NCI-H2227 (cell line): Measurements from ENCODE around the gene RASGRF2.
A peak's percentile ranks its signal among the peaks of the same experiment; 100 is the strongest.
"Not testable (repeated sequence)": the region's sequence is repeated elsewhere in the genome, so short reads cannot be mapped to it uniquely, and the experiment has no call there.

ENCODE experiments used
- DNase-seq: peaks from one replicate; lab custom pipeline; 2025; ENCODE audit not compliant: unreplicated experiment; lab: John Stamatoyannopoulos, UW

RASGRF2 gene

GRCh38 chr5:81018608-81019007 is 58.4 kb downstream of the RASGRF2 start:
- not testable (repeated sequence) for DNase-seq

DNA sequence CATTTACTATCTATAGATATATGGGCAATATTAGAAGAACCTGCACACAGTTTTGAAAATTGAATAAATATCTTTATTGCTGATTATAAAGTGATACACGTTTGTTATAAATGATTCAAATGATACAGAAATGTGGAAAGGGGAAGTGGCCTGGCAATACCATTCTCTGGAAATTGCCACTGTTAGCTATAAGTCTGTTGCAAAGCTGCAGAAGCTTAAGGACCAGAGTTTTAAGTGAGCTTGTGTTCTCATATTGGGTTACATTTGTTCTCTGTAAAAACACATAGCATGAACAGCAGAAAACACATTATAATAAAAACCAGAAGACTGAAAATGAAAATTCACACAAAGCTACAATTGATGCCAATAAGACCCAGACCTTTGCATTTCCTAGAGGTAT is 59.6 kb downstream of the RASGRF2 start:
- DNase-seq = no peak

GRCh38 chr5:81020478-81021167 is 60.5 kb downstream of the RASGRF2 start:
- no peak for DNase-seq

GRCh38 chr5:81021486-81021885 is 61.3 kb downstream of the RASGRF2 start:
- no peak for DNase-seq

DNA sequence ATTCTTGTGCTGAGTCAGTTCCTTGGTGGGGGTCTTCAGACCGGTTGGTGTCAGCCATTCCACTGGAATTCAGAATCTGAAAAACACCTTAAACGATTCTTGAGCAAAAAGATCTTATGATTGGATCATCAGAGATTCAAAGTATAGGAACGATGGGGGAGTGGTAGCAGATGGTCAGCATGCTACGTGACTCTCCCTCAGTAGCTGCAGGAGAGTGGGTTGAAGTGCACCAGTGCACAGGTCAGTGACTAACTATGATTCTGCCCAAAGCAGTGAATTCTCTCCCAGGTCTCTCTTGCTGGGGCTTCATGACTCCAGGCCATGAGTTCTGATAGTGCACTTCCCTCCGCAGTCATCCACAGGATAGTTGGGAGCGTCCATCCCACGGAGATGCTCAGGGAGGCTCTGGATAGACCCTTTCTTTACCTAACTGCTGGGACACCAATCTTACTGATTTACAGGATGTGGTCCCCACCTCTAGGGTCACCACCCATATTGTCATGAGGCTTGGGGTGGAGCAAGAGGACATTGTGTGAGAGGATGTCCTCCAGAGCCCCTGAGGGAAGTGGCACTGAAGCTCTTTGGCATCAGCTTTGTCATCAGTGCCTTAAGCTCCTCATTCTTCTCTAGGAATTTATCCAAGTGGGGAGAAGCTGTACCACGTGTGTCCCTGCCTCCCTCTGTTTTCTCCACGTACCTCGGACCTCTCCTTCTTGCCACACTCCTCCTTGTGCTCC is 62.0 kb downstream of the RASGRF2 start:
- no peak for DNase-seq

GRCh38 chr5:81022688-81023084 is 62.5 kb downstream of the RASGRF2 start:
- no peak for DNase-seq

GRCh38 chr5:81023261-81023970 is 63.3 kb downstream of the RASGRF2 start:
- peak; percentile 9 for DNase-seq

- DNase-seq = no peak
Observed at GRCh38 chr5:81027481-81028058, 67.4 kb downstream of the RASGRF2 start.

GRCh38 chr5:81028888-81029287 is 68.7 kb downstream of the RASGRF2 start:
- DNase-seq = not testable (repeated sequence)

GRCh38 chr5:81029736-81030135 is 69.6 kb downstream of the RASGRF2 start:
- not testable (repeated sequence) for DNase-seq

DNA sequence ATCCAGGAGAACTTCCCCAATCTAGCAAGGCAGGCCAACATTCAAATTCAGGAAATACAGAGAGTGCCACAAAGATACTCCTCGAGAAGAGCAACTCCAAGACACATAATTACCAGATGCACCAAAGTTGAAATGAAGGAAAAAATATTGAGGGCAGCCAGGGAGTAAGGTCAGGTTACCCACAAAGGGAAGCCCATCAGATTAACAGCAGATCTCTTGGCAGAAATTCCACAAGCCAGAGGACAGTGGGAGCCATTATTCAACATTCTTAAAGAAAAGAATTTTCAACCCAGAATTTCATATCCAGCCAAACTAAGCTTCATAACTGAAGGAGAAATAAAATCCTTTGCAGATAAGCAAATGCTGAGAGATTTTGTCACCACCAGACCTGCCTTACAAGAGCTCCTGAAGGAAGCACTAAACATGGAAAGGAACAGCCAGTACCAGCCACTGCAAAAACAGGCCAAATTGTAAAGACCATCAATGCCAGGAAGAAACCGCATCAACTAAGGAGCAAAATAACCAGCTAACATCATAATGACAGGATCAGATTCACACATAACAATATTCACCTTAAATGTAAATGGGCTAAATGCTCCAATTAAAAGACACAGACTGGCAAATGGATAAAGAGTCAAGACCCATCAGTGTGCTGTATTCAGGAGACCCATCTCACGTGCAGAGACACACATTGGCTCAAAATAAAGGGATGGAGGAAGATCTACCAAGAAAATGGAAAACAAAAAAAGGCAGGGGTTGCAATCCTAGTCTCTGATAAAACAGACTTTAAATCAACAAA is 70.3 kb downstream of the RASGRF2 start:
- not testable (repeated sequence) for DNase-seq

DNA sequence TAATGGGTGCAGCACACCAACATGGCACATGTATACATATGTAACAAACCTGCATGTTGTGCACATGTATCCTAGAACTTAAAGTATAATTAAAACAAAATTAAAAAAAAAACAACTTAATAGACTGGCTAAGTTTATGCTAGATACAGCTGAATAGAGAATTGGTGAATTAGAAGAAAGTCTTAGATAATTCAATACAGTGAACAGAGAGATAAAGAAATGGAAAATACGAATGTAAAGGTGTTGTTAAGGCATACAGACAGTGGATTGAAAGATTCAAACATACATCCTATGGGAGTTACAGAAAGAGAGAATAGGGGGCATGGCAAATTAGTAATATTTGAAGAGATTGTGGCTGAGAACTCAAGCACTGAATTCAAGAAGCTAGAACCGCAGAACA is 75.4 kb downstream of the RASGRF2 start:
- no peak for DNase-seq

DNA sequence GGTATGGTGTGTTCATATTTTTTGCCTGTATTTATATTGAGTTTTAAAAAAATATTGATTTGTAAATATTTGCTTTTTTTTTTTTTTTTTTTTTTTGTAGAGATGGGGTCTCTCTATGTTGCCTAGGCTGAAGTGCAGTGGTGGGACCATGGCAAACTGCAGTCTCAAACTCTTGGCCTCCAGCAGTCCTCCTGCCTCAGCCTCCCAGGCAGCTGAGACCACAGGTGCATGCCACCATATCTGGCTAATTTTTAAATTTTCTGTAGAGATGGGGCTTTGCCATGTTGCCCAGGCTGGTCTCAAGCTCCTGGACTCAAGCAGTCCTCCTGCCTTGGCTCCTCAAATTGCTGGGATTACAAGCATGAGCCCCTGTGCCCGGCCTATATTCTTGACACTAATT is 78.3 kb downstream of the RASGRF2 start:
- DNase-seq = no peak

GRCh38 chr5:81044868-81045267 is 84.7 kb downstream of the RASGRF2 start:
- no peak for DNase-seq

- DNase-seq = no peak
Observed at GRCh38 chr5:81045389-81045807, 85.2 kb downstream of the RASGRF2 start.

DNA sequence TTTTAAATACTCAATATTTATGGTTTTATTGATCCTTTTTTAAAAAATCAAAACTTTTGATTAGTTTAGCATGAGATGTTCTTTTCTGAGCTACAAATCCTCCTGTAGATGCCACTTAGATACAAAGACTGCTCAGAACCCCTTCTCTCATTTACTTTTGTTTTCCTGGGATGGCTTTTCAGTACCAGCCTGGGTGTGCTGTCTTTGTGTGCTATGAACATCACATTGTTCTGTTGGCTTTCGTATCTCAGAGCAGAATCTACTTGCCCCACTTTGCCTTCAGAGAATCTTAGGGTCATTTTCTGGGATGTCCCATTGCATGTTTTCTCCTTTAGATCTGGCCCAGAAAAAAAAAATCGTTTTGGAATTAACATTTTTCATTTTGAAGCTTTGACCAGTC is 85.9 kb downstream of the RASGRF2 start:
- no peak for DNase-seq

DNA sequence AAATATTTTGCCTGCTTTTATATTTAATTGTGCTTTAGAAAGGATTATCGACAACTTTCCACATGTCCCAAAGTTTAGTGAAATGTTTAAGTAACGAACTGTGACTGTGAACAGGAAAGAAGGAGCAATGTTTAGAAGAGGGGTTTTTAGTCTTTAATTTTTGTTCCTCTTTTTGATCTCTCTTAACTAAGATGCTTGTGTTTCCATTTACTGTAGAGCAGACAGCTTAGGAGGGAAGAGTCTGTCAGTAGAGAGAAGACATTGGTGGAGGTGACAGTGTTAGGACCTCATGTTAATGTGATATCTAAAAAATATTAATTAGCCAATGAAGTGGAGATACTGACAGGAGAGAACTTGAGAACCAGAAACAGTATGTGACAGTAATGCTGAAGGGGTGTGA is 92.2 kb downstream of the RASGRF2 start:
- DNase-seq = no peak

- not testable (repeated sequence) for DNase-seq
Observed at GRCh38 chr5:81053282-81053681, 93.1 kb downstream of the RASGRF2 start.

GRCh38 chr5:81058121-81058520 is 98.0 kb downstream of the RASGRF2 start:
- no peak for DNase-seq

- DNase-seq = no peak
Observed at GRCh38 chr5:81065492-81065891, 105.3 kb downstream of the RASGRF2 start.

- DNase-seq = no peak
Observed at GRCh38 chr5:81066102-81066501, 105.9 kb downstream of the RASGRF2 start.
